ENCODE results near the gene ERI3. TPM values are rescaled to one million over a fixed set of nuclear protein-coding genes. Genes with fewer than 3 reads are reported as not detected.

The ERI3 gene
- total RNA-seq, 8 experiments from 2014 or later = 58.1 to 101 (median 78.5) TPM

DNA sequence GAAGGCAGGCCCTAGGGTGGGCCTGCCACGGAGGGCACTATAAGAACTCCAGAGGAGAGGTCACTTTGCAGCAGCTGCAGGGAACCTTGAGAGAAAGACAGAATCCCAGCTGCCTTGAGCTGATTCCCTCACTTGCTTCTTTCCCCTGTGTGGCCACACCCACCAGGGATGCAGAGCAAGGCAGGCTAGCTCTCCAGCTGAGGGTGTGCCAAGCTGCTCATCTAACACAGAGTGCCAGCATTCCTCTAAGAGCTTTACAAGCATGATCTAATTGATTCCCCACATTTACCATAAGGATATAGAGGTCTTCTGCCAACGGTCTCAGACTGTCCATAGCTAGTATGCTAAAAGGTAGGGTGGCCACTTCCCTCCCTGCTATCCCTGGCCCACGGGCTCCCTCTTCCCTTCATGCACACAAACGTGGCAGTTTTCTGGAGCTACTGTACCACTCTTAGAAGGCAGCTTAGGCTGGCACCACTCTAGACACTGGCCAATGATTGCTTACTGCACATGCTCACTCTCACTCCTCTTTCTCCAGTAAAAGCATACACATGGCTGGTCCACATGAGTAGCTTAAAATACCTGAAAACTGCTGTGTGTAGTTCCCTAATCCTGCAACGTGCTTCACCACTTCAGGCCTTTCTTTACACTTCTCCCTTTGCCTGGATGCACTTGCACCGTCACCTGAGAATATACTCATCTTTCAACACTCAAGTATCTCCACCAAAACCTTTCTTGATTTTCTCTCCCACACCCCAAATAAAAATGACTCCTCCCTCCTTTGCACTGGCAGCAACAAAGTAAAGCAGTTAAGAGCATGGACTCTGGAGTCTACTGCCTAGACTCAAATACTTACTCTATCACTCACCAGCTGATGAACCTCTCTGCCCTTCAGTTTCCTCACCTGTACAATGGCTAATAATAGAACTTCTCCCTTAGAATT lies 84.1 kb downstream of the ERI3 start:
- ATAC-seq (replicated peaks in 6 of 8) = peak in 3 of 8 experiments; percentile 65 to 93 (median 93)
- H3K4me1 ChIP-seq (replicated peaks in 1 of 2) = peaks cover 28 to 52% of the 10 kb centered on the region in 2 donors
- H3K4me3 ChIP-seq = no peak overlapping the region
- 43 to 100% (median 81%) methylated on average over 1 to 6 of the region's 6 CpGs for WGBS, 10 experiments
- in situ Hi-C loops (cut with MboI; ENCODE audit: low pct_unique_long_range_greater_than_20kb in 2 of 9, low sequenced_read_pairs in 9 of 9, unreplicated experiment in 9 of 9) = no loop called here
- no peak overlapping the region for H3K27ac ChIP-seq

DNA sequence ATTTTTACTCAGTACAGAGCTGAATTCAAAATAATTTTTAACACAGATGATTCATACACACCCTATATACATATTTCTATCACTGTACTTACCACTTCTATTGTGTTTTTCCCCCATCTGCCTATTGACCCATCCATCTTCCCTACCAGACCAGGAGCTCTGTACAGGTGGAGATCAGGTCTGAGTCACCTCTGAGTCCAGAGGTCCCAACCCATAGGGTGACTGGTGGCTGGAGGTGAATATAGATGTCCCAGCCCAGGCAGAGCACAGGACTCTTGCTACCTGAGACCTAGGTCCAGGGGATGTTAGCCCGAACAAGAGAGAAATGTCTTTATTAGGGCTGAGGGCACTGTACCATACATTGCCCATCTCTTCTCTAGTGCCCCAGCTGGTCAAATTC lies 87.0 kb downstream of the ERI3 start:
- no peak for ATAC-seq (replicated peaks in 6 of 8)
- Histone ChIP-seq H3K27ac (no peak overlapping the region), H3K4me1 (replicated peaks in 1 of 2) (peaks cover 24 to 46% of the 10 kb centered on the region in 2 donors), H3K4me3 (no peak overlapping the region)
- in situ Hi-C loops (cut with MboI; ENCODE audit: low pct_unique_long_range_greater_than_20kb in 2 of 9, low sequenced_read_pairs in 9 of 9, unreplicated experiment in 9 of 9) = no loop called here
- 80 to 100% (median 100%) methylated on average over 1 of the region's 1 CpG; no CpG with 5 or more reads in 7 of the 10 experiments for WGBS, 10 experiments

DNA sequence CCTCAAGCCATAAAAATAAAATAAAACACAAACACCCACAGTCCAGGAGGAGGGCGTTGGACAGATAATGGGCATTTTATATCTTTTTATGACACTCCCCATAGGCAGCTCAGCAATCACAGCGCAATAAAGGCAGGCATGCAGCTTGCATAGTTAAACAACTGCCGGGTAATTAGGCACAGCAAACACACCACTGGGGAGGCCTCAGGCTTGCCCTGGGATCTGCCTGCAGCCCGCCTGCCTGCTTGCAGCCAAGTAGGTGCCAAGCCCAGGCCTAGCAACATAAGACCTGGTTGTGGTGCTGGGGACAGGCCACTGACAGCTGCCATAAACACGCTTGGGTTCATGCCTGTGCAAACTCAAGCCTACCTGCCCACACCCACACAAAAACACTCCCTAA lies 87.6 kb downstream of the ERI3 start:
- peaks cover 30 to 50% of the 10 kb centered on the region in 2 donors for H3K4me1 ChIP-seq (replicated peaks in 1 of 2)
- ATAC-seq (replicated peaks in 6 of 8) = peak in 7 of 8 experiments; percentile 16 to 89 (median 37)
- in situ Hi-C loops (cut with MboI; ENCODE audit: low pct_unique_long_range_greater_than_20kb in 2 of 9, low sequenced_read_pairs in 9 of 9, unreplicated experiment in 9 of 9) = no loop called here
- H3K27ac ChIP-seq = no peak overlapping the region
- WGBS, 10 experiments = 83 to 94% (median 85%) methylated on average over 2 to 3 of the region's 5 CpGs; no CpG with 5 or more reads in 7 of the 10 experiments
- H3K4me3 ChIP-seq = no peak overlapping the region

DNA sequence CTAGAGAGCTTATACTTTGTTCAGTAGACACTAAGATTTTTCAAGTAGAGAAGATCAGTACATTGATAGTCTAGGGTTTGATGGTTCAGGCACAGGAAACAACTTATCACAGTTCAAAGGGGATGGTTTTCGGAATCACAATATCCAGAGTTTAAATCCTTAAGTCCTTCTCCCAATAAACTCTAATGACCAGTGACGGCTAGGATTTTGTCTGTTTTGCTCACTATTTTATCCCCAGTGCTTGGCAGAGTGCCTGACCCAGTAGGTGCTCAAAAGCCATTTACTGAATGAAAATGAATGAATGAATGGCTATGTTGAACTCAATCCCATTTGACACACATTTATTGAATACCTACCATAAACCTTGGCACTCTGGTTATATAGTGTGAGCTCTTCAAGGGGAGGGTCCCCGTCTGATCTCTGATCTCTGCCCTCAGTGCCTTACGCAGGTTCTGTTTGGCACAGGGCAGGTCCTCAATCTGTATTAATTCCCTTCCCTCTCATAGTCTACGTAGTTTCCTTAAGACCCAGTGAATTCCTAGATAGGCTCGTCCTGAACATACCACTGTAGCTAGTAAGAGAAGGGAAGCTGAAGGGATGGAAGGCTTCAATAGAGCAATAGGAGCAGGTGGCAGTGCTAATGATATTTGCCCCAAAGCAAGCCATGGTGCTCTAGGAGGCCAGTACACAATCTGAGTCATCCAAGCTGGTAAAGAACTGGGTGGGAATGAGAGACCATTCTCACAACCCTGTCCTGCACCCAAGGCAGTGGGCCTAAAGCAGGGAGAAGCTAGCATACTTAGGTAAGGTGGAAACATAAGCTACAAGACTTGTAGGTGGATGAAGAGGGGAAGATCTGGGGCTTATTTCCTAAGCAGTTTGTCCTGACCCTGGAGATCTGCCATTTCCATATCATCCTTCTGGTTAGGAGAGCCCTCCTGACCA lies 88.4 kb downstream of the ERI3 start:
- no peak for ATAC-seq (replicated peaks in 6 of 8)
- in situ Hi-C loops (cut with MboI; ENCODE audit: low pct_unique_long_range_greater_than_20kb in 2 of 9, low sequenced_read_pairs in 9 of 9, unreplicated experiment in 9 of 9) = no loop called here
- Histone ChIP-seq H3K4me1 (replicated peaks in 1 of 2) (peaks cover 38 to 58% of the 10 kb centered on the region in 2 donors), H3K27ac (no peak overlapping the region), H3K4me3 (no peak overlapping the region)
- WGBS, 10 experiments = 95 to 100% (median 98%) methylated on average over 2 to 6 of the region's 6 CpGs; no CpG with 5 or more reads in 3 of the 10 experiments

DNA sequence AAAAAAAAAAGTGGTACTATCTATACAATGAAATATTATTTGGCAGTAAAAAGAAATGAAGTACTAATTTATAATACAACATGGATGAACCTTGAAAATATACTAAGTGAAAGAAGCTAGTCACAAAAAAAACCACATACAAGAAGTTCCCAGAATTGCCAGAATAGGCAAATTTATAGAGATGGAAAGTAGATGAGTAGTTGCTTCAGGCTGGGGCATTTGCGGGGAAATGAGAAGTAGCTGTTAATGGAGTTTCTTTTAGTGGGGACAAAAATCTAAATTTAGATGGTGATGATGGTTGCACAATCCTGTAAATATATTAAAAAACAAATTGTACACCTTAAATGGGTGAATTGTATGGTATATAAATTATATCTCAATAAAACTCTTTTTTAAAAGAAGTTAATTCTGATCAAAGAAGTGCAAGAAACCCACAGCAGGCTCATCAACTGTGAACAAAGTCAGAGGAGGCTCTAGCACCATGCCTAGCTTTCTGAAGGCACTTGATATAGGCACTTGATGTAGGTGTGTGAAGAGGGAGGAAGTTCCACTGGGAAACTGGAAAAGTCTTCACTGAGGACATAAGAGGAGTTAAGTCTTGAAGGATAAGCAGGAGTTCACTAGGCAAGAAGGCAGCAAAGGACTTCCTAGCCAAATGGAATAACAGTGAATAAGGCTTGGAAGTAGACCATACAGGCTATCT lies 89.2 kb downstream of the ERI3 start:
- ATAC-seq (replicated peaks in 6 of 8) = no peak
- WGBS, 10 experiments = 80 to 100% (median 100%) methylated on average over 1 of the region's 1 CpG; no CpG with 5 or more reads in 2 of the 10 experiments
- Histone ChIP-seq H3K4me3 (no peak overlapping the region), H3K4me1 (replicated peaks in 1 of 2) (peaks cover 47 to 66% of the 10 kb centered on the region in 2 donors), H3K27ac (no peak overlapping the region)
- in situ Hi-C loops (cut with MboI; ENCODE audit: low pct_unique_long_range_greater_than_20kb in 2 of 9, low sequenced_read_pairs in 9 of 9, unreplicated experiment in 9 of 9) = no loop called here

DNA sequence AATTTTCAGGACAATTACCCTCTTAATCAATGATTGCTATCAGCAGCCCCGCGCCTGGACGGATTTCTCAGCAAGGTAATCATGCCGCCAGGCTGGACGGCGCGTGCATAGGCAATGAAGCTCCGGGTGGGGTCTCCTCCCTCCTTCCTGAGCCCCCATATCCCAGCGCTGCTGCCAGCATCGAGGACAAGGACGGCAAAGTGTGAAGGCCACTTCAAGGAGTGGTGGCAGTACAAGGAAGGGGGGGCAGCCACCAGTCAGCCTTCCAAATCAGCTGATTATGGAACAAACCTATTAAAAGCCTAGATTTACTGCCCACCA lies 90.6 kb downstream of the ERI3 start:
- H3K4me3 ChIP-seq = no peak overlapping the region
- H3K4me1 ChIP-seq (replicated peaks in 1 of 2) = peaks cover 47 to 68% of the 10 kb centered on the region in 2 donors
- 80 to 100% (median 92%) methylated on average over 1 to 11 of the region's 11 CpGs; no CpG with 5 or more reads in 4 of the 10 experiments for WGBS, 10 experiments
- H3K27ac ChIP-seq = peak overlapping the region; percentile 12 to 30
- in situ Hi-C loops (cut with MboI; ENCODE audit: low pct_unique_long_range_greater_than_20kb in 2 of 9, low sequenced_read_pairs in 9 of 9, unreplicated experiment in 9 of 9) = no loop called here
- peak in 4 of 8 experiments; percentile 19 to 55 (median 32) for ATAC-seq (replicated peaks in 6 of 8)

DNA sequence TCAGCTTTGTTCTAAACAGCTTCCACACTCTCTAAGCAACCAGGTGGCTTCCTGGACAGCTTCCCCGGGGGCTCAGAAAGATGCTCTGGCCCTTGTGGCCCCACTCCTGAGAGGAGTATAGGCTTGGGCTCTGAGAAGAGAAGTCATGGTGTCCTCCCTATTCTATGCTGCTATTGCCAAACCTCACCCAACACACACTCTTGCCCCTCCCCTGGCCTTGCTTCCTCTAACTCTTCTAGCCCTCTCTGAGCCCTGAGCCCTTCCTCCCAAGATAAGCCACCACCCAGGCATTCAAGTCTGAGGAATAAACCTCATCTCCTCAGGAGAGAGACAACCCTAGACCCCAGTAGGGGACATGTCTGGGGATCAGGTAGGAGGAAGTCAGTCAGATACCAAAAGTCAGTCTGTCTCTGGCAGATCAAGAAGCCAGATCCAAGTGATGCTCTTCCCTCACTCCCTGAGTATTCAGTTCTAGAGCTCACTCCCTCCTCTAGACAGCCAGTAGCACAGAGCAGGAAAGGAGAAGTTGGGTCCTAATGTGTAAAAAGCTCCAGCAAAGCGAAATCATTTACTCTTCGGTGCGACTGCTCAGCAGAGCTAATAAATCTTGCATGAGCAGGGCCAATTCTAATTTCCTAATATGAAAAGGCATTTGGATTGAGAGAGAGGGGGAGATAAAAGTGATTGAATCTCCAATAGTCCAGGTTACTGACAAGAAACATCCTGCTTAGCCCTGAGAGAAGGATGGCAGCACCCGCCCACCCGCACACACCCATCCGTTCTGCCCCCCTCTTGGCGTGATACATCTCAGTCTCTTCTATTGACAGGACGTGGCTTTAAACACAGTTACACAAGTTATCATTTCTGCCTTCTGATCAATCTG lies 91.2 kb downstream of the ERI3 start:
- ATAC-seq (replicated peaks in 6 of 8) = peak in 7 of 8 experiments; percentile 19 to 73 (median 49)
- Histone ChIP-seq H3K4me1 (replicated peaks in 1 of 2) (peaks cover 47 to 68% of the 10 kb centered on the region in 2 donors), H3K4me3 (no peak overlapping the region), H3K27ac (peak overlapping the region; percentile 12 to 30)
- 63 to 100% (median 82%) methylated on average over 1 to 7 of the region's 9 CpGs; no CpG with 5 or more reads in 2 of the 10 experiments for WGBS, 10 experiments
- in situ Hi-C loops (cut with MboI; ENCODE audit: low pct_unique_long_range_greater_than_20kb in 2 of 9, low sequenced_read_pairs in 9 of 9, unreplicated experiment in 9 of 9) = no loop called here

DNA sequence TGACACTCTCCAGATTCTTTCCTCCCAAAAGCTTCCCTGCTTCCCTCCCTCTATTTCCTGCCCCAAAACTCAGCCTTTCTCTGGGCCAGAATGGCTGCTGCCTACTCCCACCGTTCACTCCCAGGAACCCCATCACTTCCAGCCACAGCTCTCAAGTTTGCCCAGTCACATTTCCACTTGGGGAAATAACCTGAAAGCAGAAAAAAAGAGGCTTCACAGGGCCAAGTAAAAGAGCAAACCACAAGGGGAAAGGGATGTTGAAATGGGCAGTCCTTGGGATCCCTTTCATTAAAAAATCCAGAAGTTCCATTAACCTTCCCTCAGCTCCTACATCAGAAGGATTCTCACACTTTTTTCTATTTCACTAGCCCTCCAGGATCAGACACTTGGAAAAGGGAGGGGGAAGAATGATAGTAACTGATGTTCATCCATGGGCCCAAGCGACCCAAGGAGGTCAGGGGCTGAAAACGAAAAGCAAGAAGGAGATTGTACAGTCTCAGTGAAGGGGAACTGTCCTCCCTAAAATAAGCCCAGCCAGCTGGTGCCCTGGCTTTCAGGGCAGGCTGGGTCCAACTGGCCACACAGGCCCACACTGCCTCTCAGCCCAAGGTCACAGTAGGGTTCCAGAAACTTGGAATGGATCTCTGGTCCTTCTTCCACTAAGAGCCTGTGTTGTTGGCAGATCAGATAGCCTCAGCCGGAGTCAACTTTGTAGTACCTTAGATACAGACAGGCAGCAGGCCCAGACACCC lies 92.1 kb downstream of the ERI3 start:
- Histone ChIP-seq H3K4me1 (replicated peaks in 1 of 2) (peaks cover 47 to 62% of the 10 kb centered on the region in 2 donors), H3K27ac (no peak overlapping the region), H3K4me3 (no peak overlapping the region)
- 86 to 100% (median 93%) methylated on average over 1 to 4 of the region's 4 CpGs; no CpG with 5 or more reads in 3 of the 10 experiments for WGBS, 10 experiments
- ATAC-seq (replicated peaks in 6 of 8) = no peak
- in situ Hi-C loops (cut with MboI; ENCODE audit: low pct_unique_long_range_greater_than_20kb in 2 of 9, low sequenced_read_pairs in 9 of 9, unreplicated experiment in 9 of 9) = no loop called here

DNA sequence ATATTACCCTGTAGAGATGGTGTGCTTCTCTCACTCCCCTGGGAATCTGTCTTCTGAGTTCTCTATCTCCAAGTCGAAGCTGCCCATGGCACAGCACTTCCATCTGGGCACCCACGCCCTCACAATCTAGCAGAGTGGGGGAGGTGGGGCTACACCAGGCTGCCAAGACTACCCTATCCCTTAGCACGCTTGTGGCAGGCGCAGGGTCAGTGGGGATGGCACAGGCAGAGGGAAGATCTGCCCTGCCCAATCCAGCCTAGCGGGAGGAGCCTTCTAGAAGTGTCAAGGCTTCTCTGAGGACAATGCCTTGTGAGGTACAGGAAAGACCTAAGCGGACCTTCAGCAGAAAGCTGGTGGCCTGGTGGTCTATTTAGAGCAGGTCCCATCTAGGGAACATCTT lies 92.6 kb downstream of the ERI3 start:
- H3K4me3 ChIP-seq = no peak overlapping the region
- 90 to 100% (median 100%) methylated on average over 1 to 3 of the region's 6 CpGs; no CpG with 5 or more reads in 6 of the 10 experiments for WGBS, 10 experiments
- ATAC-seq (replicated peaks in 6 of 8) = no peak
- H3K27ac ChIP-seq = no peak overlapping the region
- in situ Hi-C loops (cut with MboI; ENCODE audit: low pct_unique_long_range_greater_than_20kb in 2 of 9, low sequenced_read_pairs in 9 of 9, unreplicated experiment in 9 of 9) = no loop called here
- H3K4me1 ChIP-seq (replicated peaks in 1 of 2) = peaks cover 48 to 57% of the 10 kb centered on the region in 2 donors

DNA sequence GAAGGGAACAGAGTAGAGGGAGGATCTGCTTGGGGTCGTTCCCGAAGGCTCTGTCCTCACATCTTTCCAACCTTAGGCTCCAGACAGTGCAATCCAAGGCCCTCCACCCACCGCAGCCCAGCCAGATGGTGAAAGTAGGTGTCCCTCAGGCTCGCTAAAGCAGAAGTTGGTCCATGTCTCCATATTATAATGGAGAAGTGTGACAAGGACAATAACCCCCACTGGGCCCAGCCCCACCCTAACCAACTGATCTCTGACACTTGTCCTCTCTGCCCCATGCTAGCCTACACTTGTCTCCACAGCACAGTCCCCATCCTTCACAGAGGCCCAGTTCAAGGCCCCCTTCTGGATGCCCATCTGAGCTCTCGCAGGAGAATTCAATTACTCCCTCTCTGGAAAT lies 93.1 kb downstream of the ERI3 start:
- peak in 1 of 8 experiments; percentile 5 for ATAC-seq (replicated peaks in 6 of 8)
- WGBS, 10 experiments = 83 to 95% (median 85%) methylated on average over 1 to 3 of the region's 5 CpGs; no CpG with 5 or more reads in 6 of the 10 experiments
- in situ Hi-C loops (cut with MboI; ENCODE audit: low pct_unique_long_range_greater_than_20kb in 2 of 9, low sequenced_read_pairs in 9 of 9, unreplicated experiment in 9 of 9) = no loop called here
- Histone ChIP-seq H3K4me3 (no peak overlapping the region), H3K4me1 (replicated peaks in 1 of 2) (peaks cover 52 to 57% of the 10 kb centered on the region in 2 donors), H3K27ac (peak overlapping the region; percentile 26 to 47)

DNA sequence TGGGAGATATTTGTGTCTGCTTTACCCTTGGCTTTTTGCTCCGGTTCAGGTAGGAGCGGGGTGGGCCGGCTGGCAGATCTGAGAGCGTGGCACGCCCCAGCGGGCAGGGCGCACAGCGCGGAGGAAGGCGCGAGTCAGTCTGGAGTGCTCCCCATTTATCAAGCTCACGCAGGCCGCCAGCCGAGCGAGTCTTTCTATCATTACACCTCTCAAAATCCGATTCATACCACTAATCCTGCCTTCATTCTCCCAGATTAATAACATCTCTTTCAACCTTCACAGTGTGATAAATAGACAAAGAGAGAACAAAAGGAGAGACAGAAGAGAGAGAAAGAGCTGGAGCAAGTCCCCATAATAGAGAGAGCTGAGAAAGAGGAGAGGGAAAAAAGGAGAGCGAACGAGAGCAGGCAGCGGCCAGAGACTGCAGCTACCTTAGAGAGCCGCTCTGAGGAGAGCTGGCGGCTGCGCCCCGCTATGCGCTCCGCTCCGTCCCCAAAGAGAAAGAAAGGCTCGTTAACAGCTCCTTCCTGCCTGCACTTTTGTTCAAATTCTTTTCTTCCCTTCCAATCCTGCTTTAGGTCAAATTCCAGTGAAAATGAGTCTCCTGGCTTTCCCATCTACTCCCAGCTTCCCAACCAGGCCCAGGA lies 93.8 kb downstream of the ERI3 start:
- peak in 5 of 8 experiments; percentile 42 to 65 (median 61) for ATAC-seq (replicated peaks in 6 of 8)
- no peak overlapping the region for H3K4me3 ChIP-seq
- in situ Hi-C loops (cut with MboI; ENCODE audit: low pct_unique_long_range_greater_than_20kb in 2 of 9, low sequenced_read_pairs in 9 of 9, unreplicated experiment in 9 of 9) = no loop called here
- 0 to 98% (median 89%) methylated on average over 1 to 27 of the region's 27 CpGs; no CpG with 5 or more reads in 1 of the 10 experiments for WGBS, 10 experiments
- peak overlapping the region; percentile 26 to 47 for H3K27ac ChIP-seq
- H3K4me1 ChIP-seq (replicated peaks in 1 of 2) = peaks cover 57% of the 10 kb centered on the region in 2 donors
